Measurements from ENCODE around the gene TRIO.

Gene TRIO

DNA sequence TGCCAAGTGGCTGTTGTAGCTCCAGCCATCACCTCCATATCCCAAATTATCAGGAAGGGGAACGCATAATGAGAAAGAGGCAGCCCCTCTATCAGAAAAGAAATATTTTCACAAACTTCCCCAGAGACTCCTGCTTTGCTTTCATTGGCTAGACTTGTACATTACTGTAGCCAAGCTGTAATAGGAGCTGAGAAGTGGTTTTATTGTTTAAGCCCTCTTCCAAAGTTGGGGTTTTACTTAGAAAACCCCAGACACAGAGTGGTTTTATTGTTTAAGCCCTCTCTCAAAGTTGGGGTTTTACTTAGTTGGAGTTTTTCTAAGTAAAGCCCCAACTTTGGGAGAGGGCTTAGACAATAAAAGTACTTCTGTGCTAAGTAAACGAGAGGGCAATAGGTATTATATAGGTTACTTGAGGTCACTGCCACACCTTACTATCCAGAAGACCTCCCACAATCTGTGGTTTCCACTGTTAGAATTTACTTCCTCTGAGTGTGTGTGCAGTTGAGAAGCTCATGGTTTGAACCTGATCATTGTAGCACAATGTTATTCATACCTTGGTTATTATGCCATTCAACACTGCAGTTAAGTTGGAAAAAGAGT, 222.8 kb downstream of the TRIO start:
- Histone ChIP-seq H3K4me1 (ENCODE audit: control insufficient read depth in 1 of 2, insufficient read depth in 2 of 2, low read length in 2 of 2) (no peaks in the 10 kb centered on the region), H3K9ac (ENCODE audit: low read depth in 1 of 2, low read length in 2 of 2) (no peak overlapping the region), H3K27me3 (ENCODE audit: control insufficient read depth in 1 of 2, insufficient read depth in 2 of 2, low read length in 2 of 2) (no peaks in the 10 kb centered on the region), H3K36me3 (ENCODE audit: control insufficient read depth in 1 of 2, insufficient read depth in 2 of 2, low read length in 2 of 2) (peaks cover 28 to 77% of the 10 kb centered on the region in 2 donors), H3K9me3 (ENCODE audit: control insufficient read depth in 1 of 2, low read length in 2 of 2) (no peaks in the 10 kb centered on the region), H3K27ac (ENCODE audit: low read depth, low read length) (no peak overlapping the region), H3K4me3 (ENCODE audit: low read depth in 1 of 2, low read length in 2 of 2) (no peak overlapping the region)

DNA sequence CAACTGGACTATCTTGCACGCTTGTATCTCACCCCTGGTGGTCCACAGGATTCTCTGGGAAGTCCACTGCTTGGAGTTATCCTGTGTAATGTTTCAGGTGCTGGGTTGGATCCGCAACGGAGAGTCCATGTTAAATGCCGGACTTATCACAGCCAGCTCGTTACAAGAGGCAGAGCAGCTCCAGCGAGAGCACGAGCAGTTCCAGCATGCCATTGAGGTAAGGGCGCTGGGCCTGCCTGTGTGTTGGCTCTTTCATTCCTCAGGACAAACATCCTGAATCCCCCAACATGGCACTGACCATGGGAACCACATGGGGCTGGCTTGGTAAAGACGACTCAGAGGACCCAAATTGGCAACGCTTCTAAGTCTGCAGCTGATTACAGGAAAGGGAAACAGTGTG, 223.6 kb downstream of the TRIO start:
- Histone ChIP-seq H3K4me1 (ENCODE audit: control insufficient read depth in 1 of 2, insufficient read depth in 2 of 2, low read length in 2 of 2) (no peaks in the 10 kb centered on the region), H3K4me3 (ENCODE audit: low read depth in 1 of 2, low read length in 2 of 2) (no peak overlapping the region), H3K27ac (ENCODE audit: low read depth, low read length) (no peak overlapping the region), H3K36me3 (ENCODE audit: control insufficient read depth in 1 of 2, insufficient read depth in 2 of 2, low read length in 2 of 2) (peaks cover 28 to 79% of the 10 kb centered on the region in 2 donors), H3K9ac (ENCODE audit: low read depth in 1 of 2, low read length in 2 of 2) (no peak overlapping the region), H3K9me3 (ENCODE audit: control insufficient read depth in 1 of 2, low read length in 2 of 2) (no peaks in the 10 kb centered on the region), H3K27me3 (ENCODE audit: control insufficient read depth in 1 of 2, insufficient read depth in 2 of 2, low read length in 2 of 2) (no peaks in the 10 kb centered on the region)

DNA sequence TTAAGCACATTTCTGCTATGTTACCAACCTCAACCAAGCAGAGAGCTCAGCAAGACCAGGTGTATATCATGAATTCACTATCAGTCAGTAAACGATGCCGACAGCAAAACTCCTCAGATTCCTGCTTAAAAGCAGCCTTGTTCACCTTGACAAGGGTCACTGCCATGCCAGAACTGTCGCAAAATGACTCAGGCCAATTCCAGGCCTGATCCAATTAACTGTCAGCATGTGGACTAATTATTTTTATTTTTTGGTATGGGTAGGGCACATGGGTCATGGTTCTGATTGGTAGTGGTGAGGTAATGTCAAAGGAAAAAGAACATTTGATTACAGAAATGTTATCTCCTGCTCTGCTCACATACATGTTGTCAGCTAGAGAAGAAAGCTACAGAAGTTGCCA, 224.2 kb downstream of the TRIO start:
- Histone ChIP-seq H3K4me1 (ENCODE audit: control insufficient read depth in 1 of 2, insufficient read depth in 2 of 2, low read length in 2 of 2) (no peaks in the 10 kb centered on the region), H3K9me3 (ENCODE audit: control insufficient read depth in 1 of 2, low read length in 2 of 2) (no peaks in the 10 kb centered on the region), H3K27ac (ENCODE audit: low read depth, low read length) (no peak overlapping the region), H3K27me3 (ENCODE audit: control insufficient read depth in 1 of 2, insufficient read depth in 2 of 2, low read length in 2 of 2) (no peaks in the 10 kb centered on the region), H3K9ac (ENCODE audit: low read depth in 1 of 2, low read length in 2 of 2) (no peak overlapping the region), H3K4me3 (ENCODE audit: low read depth in 1 of 2, low read length in 2 of 2) (no peak overlapping the region), H3K36me3 (ENCODE audit: control insufficient read depth in 1 of 2, insufficient read depth in 2 of 2, low read length in 2 of 2) (peaks cover 28 to 75% of the 10 kb centered on the region in 2 donors)

DNA sequence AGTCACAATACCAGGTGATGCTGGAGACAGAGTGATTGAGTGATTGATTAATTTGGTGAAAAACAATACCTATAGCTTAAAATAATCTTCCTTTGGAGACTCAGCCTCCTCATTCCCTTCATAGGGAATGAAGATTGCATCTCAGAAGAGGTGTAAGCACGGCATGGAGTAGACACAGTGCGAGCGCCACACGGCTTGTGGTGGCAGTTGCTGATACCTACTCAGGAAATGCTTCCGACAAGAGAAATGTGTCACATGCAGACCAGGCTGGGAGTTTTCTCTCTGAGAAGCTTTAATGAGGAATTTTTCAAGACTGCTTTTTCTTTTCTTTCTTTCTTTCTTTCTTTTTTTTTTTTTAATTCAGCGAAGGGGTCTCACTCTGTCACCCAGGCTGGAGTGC, 226.6 kb downstream of the TRIO start:
- Histone ChIP-seq H3K27ac (ENCODE audit: low read depth, low read length) (no peak overlapping the region), H3K36me3 (ENCODE audit: control insufficient read depth in 1 of 2, insufficient read depth in 2 of 2, low read length in 2 of 2) (peaks cover 24 to 76% of the 10 kb centered on the region in 2 donors), H3K27me3 (ENCODE audit: control insufficient read depth in 1 of 2, insufficient read depth in 2 of 2, low read length in 2 of 2) (no peaks in the 10 kb centered on the region), H3K4me1 (ENCODE audit: control insufficient read depth in 1 of 2, insufficient read depth in 2 of 2, low read length in 2 of 2) (no peaks in the 10 kb centered on the region), H3K4me3 (ENCODE audit: low read depth in 1 of 2, low read length in 2 of 2) (no peak overlapping the region), H3K9me3 (ENCODE audit: control insufficient read depth in 1 of 2, low read length in 2 of 2) (no peaks in the 10 kb centered on the region), H3K9ac (ENCODE audit: low read depth in 1 of 2, low read length in 2 of 2) (no peak overlapping the region)

DNA sequence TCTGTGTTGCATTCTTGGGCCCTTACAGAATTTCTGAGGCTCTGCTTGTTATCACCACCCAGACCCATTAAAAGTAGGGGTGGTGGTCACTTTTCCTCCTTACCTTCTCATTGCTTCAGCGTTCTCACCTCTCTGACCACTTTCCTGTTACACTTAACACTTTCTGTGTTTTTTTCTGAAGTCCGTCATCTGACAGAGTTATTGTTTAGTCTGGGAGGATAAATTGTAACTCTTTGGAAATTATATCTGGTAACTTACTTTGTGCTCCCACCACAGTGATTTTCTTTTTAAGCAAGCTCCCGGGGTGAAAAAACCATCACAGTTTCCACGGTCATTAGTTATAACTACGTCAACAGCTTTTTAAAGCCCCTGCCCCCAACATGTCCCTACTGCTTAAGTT, 227.2 kb downstream of the TRIO start:
- H3K9ac ChIP-seq (ENCODE audit: low read depth in 1 of 2, low read length in 2 of 2), result no peak overlapping the region
- no peak overlapping the region for H3K4me3 ChIP-seq (ENCODE audit: low read depth in 1 of 2, low read length in 2 of 2)
- peaks cover 24 to 76% of the 10 kb centered on the region in 2 donors for H3K36me3 ChIP-seq (ENCODE audit: control insufficient read depth in 1 of 2, insufficient read depth in 2 of 2, low read length in 2 of 2)
- no peaks in the 10 kb centered on the region for H3K9me3 ChIP-seq (ENCODE audit: control insufficient read depth in 1 of 2, low read length in 2 of 2)
- no peak overlapping the region for H3K27ac ChIP-seq (ENCODE audit: low read depth, low read length)
- no peaks in the 10 kb centered on the region for H3K27me3 ChIP-seq (ENCODE audit: control insufficient read depth in 1 of 2, insufficient read depth in 2 of 2, low read length in 2 of 2)
- H3K4me1 ChIP-seq (ENCODE audit: control insufficient read depth in 1 of 2, insufficient read depth in 2 of 2, low read length in 2 of 2), result no peaks in the 10 kb centered on the region

DNA sequence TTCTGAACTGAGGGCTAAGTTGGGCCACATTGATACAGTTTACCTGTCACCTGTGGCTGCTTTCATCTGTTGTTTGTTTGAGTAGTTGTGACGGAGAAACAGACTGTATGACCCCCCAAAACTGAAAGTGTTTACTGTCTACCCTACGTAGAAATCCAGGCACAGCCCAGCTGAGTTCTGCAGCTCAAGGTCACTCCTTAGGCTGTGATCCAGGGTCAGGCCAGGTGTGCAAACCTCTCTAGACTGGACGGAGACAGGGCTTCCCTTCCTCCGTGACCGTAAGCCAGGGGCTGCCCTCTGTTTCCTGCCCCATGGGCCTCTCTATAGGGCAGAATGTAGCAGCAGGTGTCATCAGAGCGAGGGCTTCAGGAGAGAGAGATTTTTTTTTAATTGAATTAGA, 230.5 kb downstream of the TRIO start:
- Histone ChIP-seq H3K36me3 (ENCODE audit: control insufficient read depth in 1 of 2, insufficient read depth in 2 of 2, low read length in 2 of 2) (peaks cover 12 to 61% of the 10 kb centered on the region in 2 donors), H3K27ac (ENCODE audit: low read depth, low read length) (no peak overlapping the region), H3K4me1 (ENCODE audit: control insufficient read depth in 1 of 2, insufficient read depth in 2 of 2, low read length in 2 of 2) (no peaks in the 10 kb centered on the region), H3K9me3 (ENCODE audit: control insufficient read depth in 1 of 2, low read length in 2 of 2) (no peaks in the 10 kb centered on the region), H3K4me3 (ENCODE audit: low read depth in 1 of 2, low read length in 2 of 2) (no peak overlapping the region), H3K9ac (ENCODE audit: low read depth in 1 of 2, low read length in 2 of 2) (no peak overlapping the region), H3K27me3 (ENCODE audit: control insufficient read depth in 1 of 2, insufficient read depth in 2 of 2, low read length in 2 of 2) (no peaks in the 10 kb centered on the region)

DNA sequence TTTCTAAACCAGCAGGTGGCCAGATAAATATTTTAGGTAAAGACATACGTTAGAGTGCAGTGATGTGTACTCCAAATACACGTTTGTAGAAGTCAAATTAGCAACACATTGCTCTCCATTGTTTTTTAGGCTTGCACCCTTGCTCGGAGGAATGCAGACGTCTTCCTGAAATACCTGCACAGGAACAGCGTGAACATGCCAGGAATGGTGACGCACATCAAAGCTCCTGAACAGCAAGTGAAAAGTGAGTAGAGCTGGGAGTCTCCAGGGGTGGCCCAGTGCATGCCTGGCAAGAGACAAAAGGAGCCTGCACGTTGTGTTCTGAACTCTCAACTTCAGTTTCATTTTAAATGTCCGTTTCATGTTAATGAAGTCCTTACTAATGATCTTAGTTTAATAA, 231.0 kb downstream of the TRIO start:
- H3K27me3 ChIP-seq (ENCODE audit: control insufficient read depth in 1 of 2, insufficient read depth in 2 of 2, low read length in 2 of 2), result no peaks in the 10 kb centered on the region

DNA sequence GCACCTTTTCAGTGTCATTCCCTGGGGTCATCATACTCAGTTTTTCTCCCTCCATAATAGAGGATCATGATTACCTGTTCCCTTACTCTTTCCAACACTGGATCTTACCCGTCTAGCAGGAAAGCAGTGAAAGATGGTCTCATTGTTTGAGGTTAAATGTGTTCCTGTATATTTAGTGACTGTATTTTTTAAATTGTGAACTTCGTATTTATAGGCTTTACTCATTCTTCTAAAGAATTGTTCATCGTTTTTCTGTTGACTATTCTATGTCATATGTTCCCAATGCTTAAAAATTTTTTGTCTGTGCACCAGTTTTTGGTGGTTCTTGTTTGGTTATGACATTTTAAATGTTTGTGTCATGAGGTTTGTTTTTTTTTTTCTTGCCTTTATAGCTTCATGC, 233.6 kb downstream of the TRIO start:
- Histone ChIP-seq H3K27me3 (ENCODE audit: control insufficient read depth in 1 of 2, insufficient read depth in 2 of 2, low read length in 2 of 2) (no peaks in the 10 kb centered on the region), H3K9ac (ENCODE audit: low read depth in 1 of 2, low read length in 2 of 2) (no peak overlapping the region), H3K9me3 (ENCODE audit: control insufficient read depth in 1 of 2, low read length in 2 of 2) (no peaks in the 10 kb centered on the region), H3K36me3 (ENCODE audit: control insufficient read depth in 1 of 2, insufficient read depth in 2 of 2, low read length in 2 of 2) (peaks cover 26 to 65% of the 10 kb centered on the region in 2 donors), H3K27ac (ENCODE audit: low read depth, low read length) (no peak overlapping the region), H3K4me3 (ENCODE audit: low read depth in 1 of 2, low read length in 2 of 2) (no peak overlapping the region), H3K4me1 (ENCODE audit: control insufficient read depth in 1 of 2, insufficient read depth in 2 of 2, low read length in 2 of 2) (no peaks in the 10 kb centered on the region)

More for the DNA sequence above, 231.0 kb downstream of the TRIO start:
- no peaks in the 10 kb centered on the region for H3K9me3 ChIP-seq (ENCODE audit: control insufficient read depth in 1 of 2, low read length in 2 of 2)
- H3K4me1 ChIP-seq (ENCODE audit: control insufficient read depth in 1 of 2, insufficient read depth in 2 of 2, low read length in 2 of 2), result no peaks in the 10 kb centered on the region
- H3K4me3 ChIP-seq (ENCODE audit: low read depth in 1 of 2, low read length in 2 of 2), result no peak overlapping the region
- H3K36me3 ChIP-seq (ENCODE audit: control insufficient read depth in 1 of 2, insufficient read depth in 2 of 2, low read length in 2 of 2), result peaks cover 11 to 61% of the 10 kb centered on the region in 2 donors
- no peak overlapping the region for H3K27ac ChIP-seq (ENCODE audit: low read depth, low read length)
- no peak overlapping the region for H3K9ac ChIP-seq (ENCODE audit: low read depth in 1 of 2, low read length in 2 of 2)

DNA sequence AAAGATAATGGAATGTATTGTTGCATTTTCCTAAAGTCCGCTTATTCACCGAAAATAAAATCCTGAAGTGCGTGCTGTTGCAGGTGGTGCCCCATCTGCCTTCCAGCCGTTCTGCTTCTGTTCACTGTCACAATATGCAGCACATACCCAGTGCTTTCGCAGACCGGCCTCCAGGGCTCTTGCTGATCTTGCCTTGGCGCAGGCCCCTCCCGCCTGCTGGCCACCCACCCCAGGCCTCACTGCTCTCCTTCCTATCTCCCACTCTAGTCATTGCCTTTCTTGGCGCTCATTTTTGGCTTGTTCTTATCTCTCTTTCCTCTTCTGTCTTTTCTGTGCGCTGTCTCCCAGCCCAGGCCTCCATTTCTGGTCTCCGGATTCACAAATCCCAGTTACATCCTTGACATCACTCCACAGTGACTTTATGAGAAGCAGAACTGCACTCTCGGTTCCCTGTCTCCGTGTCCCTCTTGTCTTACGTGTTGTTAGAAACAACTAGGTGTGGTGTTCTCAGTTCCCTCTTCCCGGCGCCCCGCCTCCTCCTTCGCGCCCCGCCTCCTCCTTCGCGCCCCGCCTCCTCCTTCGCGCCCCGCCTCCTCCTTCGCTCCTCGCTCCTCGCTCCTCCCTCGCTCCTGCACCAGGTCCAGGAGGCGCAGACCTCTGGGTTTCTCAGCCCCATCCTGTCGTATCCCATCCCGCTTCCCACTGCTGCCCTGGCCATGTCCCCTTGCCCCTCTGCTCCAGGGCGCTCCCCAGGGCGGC, 236.8 kb downstream of the TRIO start:
- Histone ChIP-seq H3K36me3 (ENCODE audit: control insufficient read depth in 1 of 2, insufficient read depth in 2 of 2, low read length in 2 of 2) (peaks cover 26 to 72% of the 10 kb centered on the region in 2 donors), H3K27ac (ENCODE audit: low read depth, low read length) (no peak overlapping the region), H3K9ac (ENCODE audit: low read depth in 1 of 2, low read length in 2 of 2) (no peak overlapping the region), H3K4me1 (ENCODE audit: control insufficient read depth in 1 of 2, insufficient read depth in 2 of 2, low read length in 2 of 2) (no peaks in the 10 kb centered on the region), H3K9me3 (ENCODE audit: control insufficient read depth in 1 of 2, low read length in 2 of 2) (no peaks in the 10 kb centered on the region), H3K4me3 (ENCODE audit: low read depth in 1 of 2, low read length in 2 of 2) (no peak overlapping the region), H3K27me3 (ENCODE audit: control insufficient read depth in 1 of 2, insufficient read depth in 2 of 2, low read length in 2 of 2) (no peaks in the 10 kb centered on the region)

DNA sequence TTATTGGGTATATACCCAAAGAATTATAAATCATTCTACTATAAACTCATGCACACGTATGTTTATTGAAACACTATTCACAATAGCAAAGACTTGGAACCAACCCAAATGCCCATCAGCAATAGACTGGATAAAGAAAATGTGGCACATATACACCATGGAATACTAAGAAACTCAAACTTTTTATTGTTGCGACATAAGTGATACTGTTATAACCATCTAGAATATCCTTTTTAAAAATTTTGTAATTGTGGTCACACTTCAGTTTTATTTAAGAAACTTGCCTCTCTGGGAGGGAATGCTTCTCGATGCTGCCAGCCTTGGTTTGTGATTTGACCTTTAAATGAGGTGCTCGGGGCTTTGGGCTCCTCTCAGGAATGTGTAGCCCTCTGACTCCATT, 237.6 kb downstream of the TRIO start:
- Histone ChIP-seq H3K27ac (ENCODE audit: low read depth, low read length) (no peak overlapping the region), H3K27me3 (ENCODE audit: control insufficient read depth in 1 of 2, insufficient read depth in 2 of 2, low read length in 2 of 2) (no peaks in the 10 kb centered on the region), H3K4me1 (ENCODE audit: control insufficient read depth in 1 of 2, insufficient read depth in 2 of 2, low read length in 2 of 2) (no peaks in the 10 kb centered on the region), H3K4me3 (ENCODE audit: low read depth in 1 of 2, low read length in 2 of 2) (no peak overlapping the region), H3K9me3 (ENCODE audit: control insufficient read depth in 1 of 2, low read length in 2 of 2) (no peaks in the 10 kb centered on the region), H3K36me3 (ENCODE audit: control insufficient read depth in 1 of 2, insufficient read depth in 2 of 2, low read length in 2 of 2) (peaks cover 26 to 71% of the 10 kb centered on the region in 2 donors), H3K9ac (ENCODE audit: low read depth in 1 of 2, low read length in 2 of 2) (no peak overlapping the region)

Measured in duodenal mucosa (tissue), 2 donors.